H54 (cell line): Measurements from ENCODE around the gene ZBTB7A.
"Not testable (repeated sequence)": the region's sequence is repeated elsewhere in the genome, so short reads cannot be mapped to it uniquely, and the experiment has no call there.

ENCODE experiments used
- DNase-seq: peaks from one replicate; pipeline ENCODE4 v3.0.0; 2011; ENCODE audit warnings: low spot score, mixed read lengths; ENCODE audit not compliant: insufficient read length
- FAIRE-seq: peaks from 3 replicates; lab custom pipeline; 2011; peaks lifted over from hg19 to GRCh38; lab: Jason Lieb, UNC
- POLR2A ChIP-seq: IDR thresholded peaks from 2 replicates; pipeline ENCODE4 v1.6.1; 2011; ENCODE audit warnings: low read depth, mild to moderate bottlenecking, low read length

The ZBTB7A gene

DNA sequence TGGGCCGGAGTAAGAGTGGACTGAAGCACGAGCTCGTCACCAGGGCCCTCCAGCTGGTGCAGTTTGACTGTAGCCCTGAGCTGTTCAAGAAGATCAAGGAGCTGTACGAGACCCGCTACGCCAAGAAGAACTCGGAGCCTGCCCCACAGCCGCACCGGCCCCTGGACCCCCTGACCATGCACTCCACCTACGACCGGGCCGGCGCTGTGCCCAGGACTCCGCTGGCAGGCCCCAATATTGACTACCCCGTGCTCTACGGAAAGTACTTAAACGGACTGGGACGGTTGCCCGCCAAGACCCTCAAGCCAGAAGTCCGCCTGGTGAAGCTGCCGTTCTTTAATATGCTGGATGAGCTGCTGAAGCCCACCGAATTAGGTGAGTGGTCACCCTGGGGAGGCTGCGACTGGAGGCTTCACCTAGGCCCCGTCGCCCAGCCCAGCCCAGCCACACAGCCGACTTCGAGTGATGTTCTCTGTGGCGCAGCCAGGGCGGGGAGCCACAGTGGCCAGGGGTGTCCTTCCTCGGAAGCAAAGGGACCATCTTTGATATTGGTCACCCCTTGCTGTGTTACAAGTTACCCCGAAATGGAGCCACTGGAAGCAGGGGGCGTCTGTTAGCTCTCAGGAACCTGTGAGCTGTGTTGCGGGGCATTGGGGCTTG is 53.6 kb downstream of the ZBTB7A start:
- TF ChIP-seq POLR2A = no peak
- FAIRE-seq (no peak), DNase-seq (no peak)

DNA sequence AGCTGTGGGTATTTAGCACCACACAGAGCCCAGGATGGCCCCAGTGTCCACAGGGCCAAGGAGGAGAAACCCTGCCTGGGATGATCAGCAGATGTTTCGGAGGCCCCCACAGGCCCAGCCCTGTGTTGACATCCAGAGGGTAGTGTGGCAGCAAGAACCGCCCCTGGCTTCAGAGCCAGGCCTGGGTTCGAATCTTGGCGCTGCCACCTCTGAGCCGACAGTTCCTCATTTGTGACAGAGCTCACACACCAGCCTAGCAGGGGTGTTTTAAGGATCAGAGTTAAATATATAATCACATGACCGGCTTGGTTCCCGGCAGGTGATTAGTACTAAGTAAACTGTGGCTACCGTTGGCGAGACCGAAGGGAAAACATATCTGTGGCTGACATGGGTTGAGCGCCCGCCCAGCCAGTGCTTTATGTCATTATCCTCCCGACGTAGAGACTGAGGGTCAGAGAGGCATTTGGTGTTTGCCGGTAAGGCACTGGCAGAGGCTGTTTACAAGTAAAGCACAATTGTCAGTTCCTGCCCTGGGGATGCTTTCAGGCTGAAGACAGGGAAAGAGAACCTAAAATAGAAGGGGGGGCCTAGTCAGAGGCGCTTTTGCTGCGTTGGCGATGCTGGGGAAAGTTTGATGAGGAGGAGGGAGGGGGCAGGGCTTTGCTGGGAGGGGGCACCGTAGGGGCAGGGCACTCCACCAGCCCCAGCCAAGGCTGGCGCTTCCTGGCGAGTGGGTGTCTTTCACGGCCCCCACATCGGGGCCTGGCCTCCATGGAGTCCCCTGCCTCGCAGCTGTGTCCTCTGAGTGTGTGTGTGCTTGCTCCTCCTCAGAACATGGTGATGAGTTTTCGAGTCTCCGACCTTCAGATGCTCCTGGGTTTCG is 54.4 kb downstream of the ZBTB7A start:
- FAIRE-seq (no peak), DNase-seq (no peak)
- no peak for TF ChIP-seq POLR2A

DNA sequence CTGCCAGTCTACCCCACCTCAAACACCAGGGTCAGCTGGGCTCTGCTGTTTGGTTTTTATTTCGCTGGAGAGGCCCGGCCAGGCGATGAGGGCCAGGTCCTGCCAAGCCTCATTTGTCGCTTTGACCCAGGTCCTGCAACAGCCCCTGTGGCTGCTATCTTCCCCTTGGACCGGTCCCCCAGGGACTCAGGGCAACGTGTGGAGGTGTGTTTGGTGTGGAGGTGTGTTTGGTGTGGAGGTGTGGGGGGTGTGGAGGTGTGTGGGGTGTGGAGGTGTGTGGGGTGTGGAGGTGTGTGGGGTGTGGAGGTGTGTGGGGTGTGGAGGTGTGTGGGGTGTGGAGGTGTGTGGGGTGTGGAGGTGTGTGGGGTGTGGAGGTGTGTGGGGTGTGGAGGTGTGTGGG is 55.3 kb downstream of the ZBTB7A start:
- FAIRE-seq, DNase-seq: not testable (repeated sequence)

DNA sequence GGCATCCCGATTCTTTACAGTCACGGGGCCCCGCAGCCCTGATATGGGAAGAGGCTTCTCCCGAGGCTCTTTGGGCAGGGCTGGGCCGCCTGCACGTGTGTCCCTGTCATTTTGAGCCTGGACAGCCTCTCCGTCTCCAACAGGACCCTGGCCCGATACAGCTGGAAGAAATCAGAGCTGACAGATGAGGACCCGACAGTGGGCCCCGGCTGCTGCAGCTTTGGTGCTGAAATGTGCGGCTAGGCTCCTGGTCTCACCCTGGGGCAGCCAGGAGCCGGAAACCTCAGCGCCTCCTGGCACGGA is 55.9 kb downstream of the ZBTB7A start:
- DNase-seq (no peak), FAIRE-seq (no peak)
- no peak for TF ChIP-seq POLR2A

DNA sequence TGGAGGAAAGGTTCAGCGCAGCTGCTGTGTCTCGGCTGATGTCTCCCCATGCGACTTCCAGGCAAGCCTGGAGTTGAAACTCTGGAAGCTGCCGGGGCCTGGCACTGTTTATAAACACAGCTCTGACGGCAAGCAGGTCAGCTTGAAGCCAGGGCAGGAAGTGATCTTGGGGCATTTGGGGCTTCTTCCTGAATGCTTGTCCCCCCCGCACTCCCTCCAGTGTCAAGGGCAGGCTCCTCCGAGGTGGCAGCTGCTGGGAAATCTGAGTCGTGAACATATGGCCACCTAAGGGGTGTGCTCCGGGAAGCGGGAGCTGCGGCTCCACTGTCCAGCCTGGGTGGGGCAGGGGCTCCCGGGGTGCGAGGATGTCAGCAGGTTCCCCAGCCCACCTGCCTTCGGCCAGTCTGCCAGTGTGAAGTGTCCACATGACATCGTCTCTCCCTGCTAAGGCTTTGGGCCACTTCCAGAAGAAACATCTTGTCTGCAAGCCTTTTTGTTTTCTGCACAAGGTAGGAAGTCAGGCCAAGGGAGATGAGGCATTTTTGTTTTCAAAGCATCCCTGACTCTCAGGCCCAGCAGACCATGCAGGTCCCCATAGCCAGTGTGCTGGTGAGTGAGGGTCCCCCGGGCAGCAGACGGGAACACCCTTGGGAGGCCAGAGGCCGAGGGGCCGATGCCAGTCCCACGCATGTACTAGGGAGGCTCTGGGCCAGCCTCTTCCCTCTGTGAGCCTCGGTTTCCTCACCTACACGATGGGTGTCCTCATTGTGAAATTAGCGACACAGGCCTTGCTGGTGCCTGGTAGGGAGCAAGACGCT is 56.5 kb downstream of the ZBTB7A start:
- FAIRE-seq (no peak), DNase-seq (no peak)
- no peak for TF ChIP-seq POLR2A

DNA sequence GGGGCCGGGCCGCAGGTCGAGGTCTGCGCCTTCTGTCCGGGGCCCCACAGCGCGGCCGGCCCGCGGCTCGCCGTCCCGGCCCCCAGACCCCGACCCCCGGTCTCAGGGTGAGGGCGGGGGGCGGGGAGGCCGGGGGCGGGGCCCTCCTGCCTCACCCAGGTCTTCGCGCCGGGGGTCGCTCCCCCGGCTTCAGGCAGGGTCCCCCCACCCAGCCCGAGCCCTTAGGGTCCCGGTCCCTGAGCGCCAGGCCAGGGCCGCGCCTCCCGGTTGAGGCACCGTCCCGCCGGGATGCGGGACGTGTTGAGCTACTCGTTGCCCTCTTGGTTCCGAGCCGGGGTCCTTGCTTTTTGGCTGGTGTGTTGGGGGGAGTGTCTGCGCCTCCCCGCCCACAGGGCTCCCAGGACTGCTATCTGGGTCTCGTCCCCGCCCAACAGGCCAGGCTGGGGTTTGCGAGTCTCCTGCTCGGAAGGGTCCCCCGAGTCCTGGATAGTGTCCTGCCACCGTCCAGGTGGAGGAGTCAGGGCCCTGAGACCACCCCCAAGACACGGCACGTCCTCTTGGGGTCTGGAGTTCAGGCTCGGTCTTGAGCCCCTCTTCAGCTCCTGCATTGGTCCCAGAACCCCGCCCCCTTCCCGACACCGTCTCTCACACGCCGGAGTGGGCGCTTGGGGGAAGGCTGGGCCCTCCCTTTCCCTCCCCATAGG is 58.7 kb downstream of the ZBTB7A start:
- DNase-seq = no peak
- no peak for FAIRE-seq
- no peak for TF ChIP-seq POLR2A

DNA sequence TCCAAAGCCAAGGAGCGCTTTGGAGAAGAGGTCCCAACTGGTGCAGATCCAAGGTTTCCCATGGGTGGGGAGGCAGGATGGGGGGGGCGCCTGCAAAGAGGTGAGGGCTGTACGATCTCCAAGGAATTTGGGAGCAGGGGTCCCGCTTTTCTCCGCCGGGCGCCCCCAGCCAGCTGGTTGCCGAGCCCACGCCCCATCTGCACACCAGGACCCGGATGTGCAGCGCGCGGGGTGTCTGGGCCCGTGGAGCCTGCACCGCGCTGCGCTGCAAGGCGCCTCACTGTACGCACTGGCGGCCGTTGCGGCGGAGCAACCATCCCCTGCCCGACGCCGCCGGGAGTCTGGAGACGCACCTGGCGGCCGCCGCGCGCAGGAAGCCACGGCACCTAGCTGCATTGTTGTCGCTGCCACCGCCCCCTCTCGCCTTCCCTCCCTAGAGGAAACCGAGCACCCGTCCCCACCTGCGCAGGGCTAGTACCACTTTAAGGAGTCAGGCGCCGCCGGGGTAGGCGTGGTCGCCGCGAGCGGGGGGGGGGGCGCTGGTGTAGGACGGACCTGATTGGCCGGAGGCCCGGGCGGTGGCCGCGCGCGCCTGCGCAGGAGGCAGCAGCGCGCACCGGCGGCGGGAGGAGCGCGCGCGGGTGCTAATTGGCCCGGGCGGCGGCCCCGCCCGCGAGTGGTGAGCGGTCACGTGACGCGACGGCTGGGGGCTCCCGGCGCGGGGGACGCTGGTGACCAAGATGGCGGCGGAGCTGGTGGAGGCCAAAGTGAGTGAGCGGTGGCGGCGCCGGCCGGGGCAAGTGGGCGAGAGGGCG is 59.5 kb downstream of the ZBTB7A start, which contains the start of gene PIAS4:
PIAS4 (plus strand) TSS at position 716 of the 815 bp plus-strand sequence; CDS start at position 741, 25 bp downstream.
- FAIRE-seq (no peak), DNase-seq (peak; percentile 96)
- peak; percentile 76 for TF ChIP-seq POLR2A

DNA sequence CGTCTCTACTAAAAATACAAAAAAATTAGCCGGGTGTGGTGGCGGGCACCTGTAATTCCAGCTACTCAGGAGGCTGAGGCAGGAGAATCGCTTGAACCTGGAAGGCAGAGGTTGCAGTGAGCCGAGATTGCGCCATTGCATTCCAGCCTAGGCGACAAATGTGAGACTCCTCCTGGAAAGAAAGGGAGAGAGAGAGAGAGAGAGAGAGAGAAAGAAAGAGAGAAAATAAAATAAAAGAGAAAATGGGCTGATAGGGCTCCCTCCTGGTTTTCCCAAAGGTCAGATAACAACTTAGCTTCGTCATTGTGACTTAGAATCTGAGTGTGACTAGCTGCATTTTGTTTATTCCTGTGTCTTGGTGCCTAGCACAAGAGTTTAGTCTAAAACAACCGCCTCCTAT is 61.3 kb downstream of the ZBTB7A start:
- DNase-seq, FAIRE-seq: not testable (repeated sequence)

DNA sequence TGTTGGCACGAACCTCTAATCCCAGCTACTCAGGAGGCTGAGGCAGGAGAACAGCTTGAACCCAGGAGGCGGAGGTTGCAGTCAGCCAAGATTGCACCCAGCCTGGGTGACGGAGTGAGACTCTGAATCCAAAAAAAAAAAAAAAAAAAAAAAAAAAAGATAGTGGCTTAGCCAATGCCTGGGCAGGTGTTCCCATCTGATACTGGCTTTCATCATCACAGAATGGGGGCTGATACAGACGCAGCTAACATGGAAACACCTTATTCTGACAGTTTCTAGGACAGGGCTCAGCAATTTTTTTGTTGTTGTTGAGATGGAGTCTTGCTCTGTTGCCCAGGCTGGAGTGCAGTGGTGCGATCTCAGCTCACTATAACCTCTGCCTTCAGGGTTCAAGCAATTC is 65.9 kb downstream of the ZBTB7A start:
- not testable (repeated sequence) for DNase-seq, FAIRE-seq

DNA sequence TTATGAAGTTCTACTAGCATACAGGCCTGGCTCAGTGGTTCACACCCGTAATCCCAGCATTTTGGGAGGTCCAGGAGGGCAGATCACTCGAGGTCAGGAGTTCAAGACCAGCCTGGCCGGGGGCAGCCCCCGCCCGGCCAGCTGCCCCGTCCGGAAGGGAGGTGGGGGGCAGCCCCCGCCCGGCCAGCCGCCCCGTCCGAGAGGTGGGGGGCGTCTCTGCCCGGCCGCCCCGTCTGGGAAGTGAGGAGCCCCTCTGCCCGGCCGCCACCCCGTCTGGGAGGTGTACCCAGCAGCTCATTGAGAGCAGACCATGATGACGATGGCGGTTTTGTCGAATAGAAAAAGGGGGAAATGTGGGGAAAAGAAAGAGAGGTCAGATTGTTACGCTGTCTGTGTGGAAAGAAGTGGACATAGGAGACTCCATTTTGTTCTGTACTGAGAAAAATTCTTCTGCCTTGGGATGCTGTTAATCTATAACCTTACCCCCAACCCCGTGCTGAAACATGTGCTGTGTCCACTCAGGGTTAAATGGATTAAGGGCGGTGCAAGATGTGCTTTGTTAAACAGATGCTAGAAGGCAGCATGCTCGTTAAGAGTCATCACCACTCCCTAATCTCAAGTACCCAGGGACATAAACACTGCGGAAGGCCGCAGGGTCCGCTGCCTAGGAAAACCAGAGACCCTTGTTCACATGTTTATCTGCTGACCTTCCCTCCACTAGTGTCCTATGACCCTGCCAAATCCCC is 67.9 kb downstream of the ZBTB7A start:
- not testable (repeated sequence) for FAIRE-seq, DNase-seq

DNA sequence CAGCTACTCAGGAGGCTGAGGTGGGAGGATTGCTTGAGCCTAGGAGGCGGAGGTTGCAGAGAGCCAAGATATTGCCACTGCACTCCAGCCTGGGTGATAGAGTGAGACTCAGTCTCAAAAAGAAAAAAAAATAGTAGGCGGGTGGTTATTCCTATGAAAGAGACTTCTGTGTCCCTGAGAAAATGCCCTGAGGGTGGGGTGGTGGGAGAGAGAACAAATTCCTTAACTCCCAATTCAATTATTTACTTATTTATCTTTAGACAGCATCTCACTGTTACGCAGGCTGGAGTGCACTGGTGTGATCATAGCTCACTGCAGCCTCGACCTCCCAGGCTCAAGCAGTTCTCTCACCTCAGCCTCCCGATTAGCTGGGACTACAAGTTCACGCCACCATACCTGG is 71.1 kb downstream of the ZBTB7A start:
- DNase-seq = no peak
- TF ChIP-seq POLR2A = no peak
- no peak for FAIRE-seq
